Progenitor cell of endocrine pancreas (in vitro differentiated cells): ENCODE measurements around the gene ZNF346. TPM values are rescaled to one million over a fixed set of nuclear protein-coding genes. Genes with fewer than 3 reads are reported as not detected.

Source experiments
- DNase-seq: peaks from one replicate; pipeline ENCODE4 v3.0.0; 2021; ENCODE audit warnings: low spot score; ENCODE audit not compliant: unreplicated experiment
- H3K27ac Mint-ChIP-seq: 2 replicates; pipeline ENCODE4 v1.8.0; 2021; ENCODE audit warnings: mild to moderate bottlenecking, moderate library complexity, mixed read lengths
- H3K27me3 Mint-ChIP-seq: 2 replicates; pipeline ENCODE4 v1.8.0; 2021; ENCODE audit warnings: mixed read lengths
- H3K36me3 Mint-ChIP-seq: 2 replicates; pipeline ENCODE4 v1.8.0; 2022; ENCODE audit warnings: mixed read lengths; ENCODE audit not compliant: insufficient read depth
- H3K4me1 Mint-ChIP-seq: 2 replicates; pipeline ENCODE4 v1.8.0; 2021; ENCODE audit warnings: low read depth, mixed read lengths
- H3K4me3 Mint-ChIP-seq: 2 replicates; pipeline ENCODE4 v1.8.0; 2021; ENCODE audit warnings: low read depth, mild to moderate bottlenecking, moderate library complexity, mixed read lengths
- H3K9me3 Mint-ChIP-seq: 2 replicates; pipeline ENCODE4 v1.8.0; 2021; ENCODE audit warnings: low read depth, mixed read lengths
- CTCF ChIP-seq: fragments of 200-600 bp; sonication (generic); IDR thresholded peaks from one replicate; pipeline ENCODE4 v1.5.0; 2021; ENCODE audit warnings: antibody characterized with exemption, mild to moderate bottlenecking; ENCODE audit not compliant: unreplicated experiment
- total RNA-seq: library from RNA; stranded (reverse); gene quantifications from 2 replicates; pipeline ENCODE4 v1.2.1, GENCODE V29; 2021

ZNF346 gene
- total RNA-seq, 1 donor from 2014 or later: 42.2 TPM

- no peaks in the 10 kb centered on the region for H3K9me3 Mint-ChIP-seq
- no peak for TF ChIP-seq CTCF
- no peaks in the 10 kb centered on the region for H3K27me3 Mint-ChIP-seq
- peaks cover 8% of the 10 kb centered on the region for H3K4me1 Mint-ChIP-seq
- DNase-seq: no peak
- no peaks in the 10 kb centered on the region for H3K36me3 Mint-ChIP-seq
- H3K27ac Mint-ChIP-seq: no peak overlapping the region
- no peak overlapping the region for H3K4me3 Mint-ChIP-seq
Measured at GRCh38 chr5:177080265-177080664, 57.8 kb downstream of the ZNF346 start.

GRCh38 chr5:177081859-177082258 is 59.4 kb downstream of the ZNF346 start:
- no peaks in the 10 kb centered on the region for H3K9me3 Mint-ChIP-seq
- H3K4me3 Mint-ChIP-seq: no peak overlapping the region
- no peak for TF ChIP-seq CTCF
- H3K4me1 Mint-ChIP-seq: peaks cover 15% of the 10 kb centered on the region
- no peaks in the 10 kb centered on the region for H3K27me3 Mint-ChIP-seq
- no peak for DNase-seq
- no peaks in the 10 kb centered on the region for H3K36me3 Mint-ChIP-seq
- no peak overlapping the region for H3K27ac Mint-ChIP-seq

- Mint-ChIP-seq H3K36me3 (peaks cover 2% of the 10 kb centered on the region), H3K27ac (peak overlapping the region; percentile 31), H3K4me3 (no peak overlapping the region), H3K9me3 (no peaks in the 10 kb centered on the region), H3K27me3 (no peaks in the 10 kb centered on the region), H3K4me1 (peaks cover 22% of the 10 kb centered on the region)
- DNase-seq: no peak
- no peak for TF ChIP-seq CTCF
Measured at GRCh38 chr5:177083357-177083756, 60.9 kb downstream of the ZNF346 start.

- H3K27me3 Mint-ChIP-seq: no peaks in the 10 kb centered on the region
- H3K4me3 Mint-ChIP-seq: no peak overlapping the region
- peaks cover 6% of the 10 kb centered on the region for H3K36me3 Mint-ChIP-seq
- H3K27ac Mint-ChIP-seq: peak overlapping the region; percentile 7
- no peak for DNase-seq
- peaks cover 31% of the 10 kb centered on the region for H3K4me1 Mint-ChIP-seq
- TF ChIP-seq CTCF: no peak
- H3K9me3 Mint-ChIP-seq: no peaks in the 10 kb centered on the region
Measured at GRCh38 chr5:177084175-177084574, 61.7 kb downstream of the ZNF346 start.

GRCh38 chr5:177085985-177086653 is 63.6 kb downstream of the ZNF346 start:
- Mint-ChIP-seq H3K9me3 (no peaks in the 10 kb centered on the region), H3K4me1 (peaks cover 42% of the 10 kb centered on the region), H3K36me3 (peaks cover 6% of the 10 kb centered on the region), H3K4me3 (peak overlapping the region; percentile 42), H3K27ac (peak overlapping the region; percentile 89), H3K27me3 (no peaks in the 10 kb centered on the region)
- no peak for DNase-seq
- no peak for TF ChIP-seq CTCF
